HEK293 (cell line): Measurements from ENCODE around the gene PCCA.

ENCODE experiments used
- CTCF ChIA-PET: fragments of 350-600 bp; formaldehyde crosslinking; extraction: SDS; loops from one replicate; lab custom pipeline; 2021; ENCODE audit warnings: antibody characterized with exemption; lab: Yijun Ruan, JAX
- POLR2A ChIA-PET: fragments of 300-600 bp; formaldehyde crosslinking; extraction: SDS; loops from one replicate; lab custom pipeline; 2020; ENCODE audit warnings: antibody characterized with exemption, inconsistent platforms; lab: Yijun Ruan, JAX
- H3K27ac ChIP-seq: fragments of 200-500 bp; sonication (Bioruptor generic); 2 replicates; pipeline ENCODE4 v1.5.1; 2014; ENCODE audit warnings: low read depth, low read length, control low read depth, inconsistent platforms; ENCODE audit errors: extremely low read depth
- H3K36me3 ChIP-seq, 2 experiments: fragments of 200-500 bp in 1 of 2; sonication (Bioruptor generic) in 1 of 2; 1 replicate in 1 of 2; 2 replicates in 1 of 2; pipeline ENCODE4 v1.5.1; 2014 to 2017; ENCODE audit warnings: inconsistent platforms in 2 of 2, low read length in 2 of 2; ENCODE audit not compliant: control insufficient read depth in 2 of 2, insufficient read depth in 1 of 2
- H3K4me1 ChIP-seq: fragments of 200-500 bp; sonication (Bioruptor generic); 2 replicates; pipeline ENCODE4 v1.5.1; 2014; ENCODE audit warnings: mild to moderate bottlenecking, low read length, inconsistent platforms; ENCODE audit not compliant: control insufficient read depth, insufficient read depth
- H3K4me3 ChIP-seq: 2 replicates; pipeline ENCODE4 v1.5.1; 2011; ENCODE audit warnings: low read depth, mild to moderate bottlenecking, control low read depth, low read length, moderate library complexity
- H3K9me3 ChIP-seq: fragments of 200-500 bp; sonication (Bioruptor generic); 2 replicates; pipeline ENCODE4 v1.5.1; 2014; ENCODE audit warnings: low read depth, low read length, inconsistent platforms; ENCODE audit not compliant: control insufficient read depth, insufficient read depth
- GLIS2 ChIP-seq: fragments of 450-650 bp; formaldehyde crosslinking; IDR thresholded peaks from 2 replicates; pipeline ENCODE4 v1.5.1; 2016; ENCODE audit warnings: missing biosample characterization, missing genetic modification characterization
- KLF16 ChIP-seq: fragments of 450-650 bp; formaldehyde crosslinking; IDR thresholded peaks from 2 replicates; pipeline ENCODE4 v1.5.1; 2017; ENCODE audit warnings: missing biosample characterization, missing genetic modification characterization
- MYNN ChIP-seq: fragments of 450-650 bp; formaldehyde crosslinking; IDR thresholded peaks from 2 replicates; pipeline ENCODE4 v1.5.1; 2016; ENCODE audit warnings: missing biosample characterization, missing genetic modification characterization, borderline replicate concordance
- ZBTB8A ChIP-seq: fragments of 450-650 bp; formaldehyde crosslinking; IDR thresholded peaks from 2 replicates; pipeline ENCODE4 v1.5.1; 2016; ENCODE audit warnings: missing biosample characterization, missing genetic modification characterization
- ZFP37 ChIP-seq: fragments of 450-650 bp; formaldehyde crosslinking; IDR thresholded peaks from 2 replicates; pipeline ENCODE4 v1.5.1; 2016; ENCODE audit warnings: missing biosample characterization, missing genetic modification characterization
- ZNF121 ChIP-seq: fragments of 450-650 bp; formaldehyde crosslinking; IDR thresholded peaks from 2 replicates; pipeline ENCODE4 v1.5.1; 2016; ENCODE audit warnings: missing biosample characterization, missing genetic modification characterization
- ZNF184 ChIP-seq: fragments of 450-650 bp; IDR thresholded peaks from 2 replicates; pipeline ENCODE4 v1.5.1; 2018; ENCODE audit warnings: missing biosample characterization, mild to moderate bottlenecking, missing genetic modification characterization
- ZNF24 ChIP-seq: fragments of 450-650 bp; formaldehyde crosslinking; IDR thresholded peaks from 2 replicates; pipeline ENCODE4 v1.5.1; 2016; ENCODE audit warnings: missing biosample characterization, missing genetic modification characterization
- ZNF248 ChIP-seq: fragments of 450-650 bp; formaldehyde crosslinking; IDR thresholded peaks from 2 replicates; pipeline ENCODE4 v1.5.1; 2017; ENCODE audit warnings: missing biosample characterization, missing genetic modification characterization
- ZNF341 ChIP-seq: fragments of 450-650 bp; formaldehyde crosslinking; IDR thresholded peaks from 2 replicates; pipeline ENCODE4; 2016; ENCODE audit warnings: low read depth, missing biosample characterization, missing genetic modification characterization
- ZNF350 ChIP-seq: fragments of 450-650 bp; formaldehyde crosslinking; IDR thresholded peaks from 2 replicates; pipeline ENCODE4 v1.5.0; 2017; ENCODE audit warnings: missing biosample characterization, mild to moderate bottlenecking, missing genetic modification characterization
- ZNF529 ChIP-seq: fragments of 450-650 bp; formaldehyde crosslinking; IDR thresholded peaks from 2 replicates; pipeline ENCODE4 v1.5.1; 2017; ENCODE audit warnings: missing genetic modification characterization, missing biosample characterization; ENCODE audit not compliant: insufficient replicate concordance
- ZNF76 ChIP-seq: fragments of 450-650 bp; formaldehyde crosslinking; IDR thresholded peaks from 2 replicates; pipeline ENCODE4; 2016; ENCODE audit warnings: low read depth, missing biosample characterization, missing genetic modification characterization, borderline replicate concordance
- TF ChIP-seq, protein P1 (sequence below): fragments of 450-650 bp; formaldehyde crosslinking; IDR thresholded peaks from 2 replicates; pipeline ENCODE4 v1.5.1; 2017; ENCODE audit warnings: missing biosample characterization, mild to moderate bottlenecking, missing genetic modification characterization, moderate library complexity
- TF ChIP-seq, protein P2 (sequence below): fragments of 450-650 bp; IDR thresholded peaks from 2 replicates; pipeline ENCODE4 v1.5.1; 2018; ENCODE audit warnings: missing biosample characterization, missing genetic modification characterization
- TF ChIP-seq, protein P3 (sequence below): fragments of 450-650 bp; IDR thresholded peaks from 2 replicates; pipeline ENCODE4 v1.5.1; 2018; ENCODE audit warnings: missing biosample characterization, mild to moderate bottlenecking, missing genetic modification characterization
- TF ChIP-seq, protein P4 (sequence below): fragments of 450-650 bp; formaldehyde crosslinking; IDR thresholded peaks from 2 replicates; pipeline ENCODE4 v1.5.1; 2016; ENCODE audit warnings: missing biosample characterization, missing genetic modification characterization
- TF ChIP-seq, protein P5 (sequence below): fragments of 450-650 bp; formaldehyde crosslinking; IDR thresholded peaks from 2 replicates; pipeline ENCODE4 v1.5.1; 2016; ENCODE audit warnings: missing biosample characterization, missing genetic modification characterization

The PCCA gene

DNA sequence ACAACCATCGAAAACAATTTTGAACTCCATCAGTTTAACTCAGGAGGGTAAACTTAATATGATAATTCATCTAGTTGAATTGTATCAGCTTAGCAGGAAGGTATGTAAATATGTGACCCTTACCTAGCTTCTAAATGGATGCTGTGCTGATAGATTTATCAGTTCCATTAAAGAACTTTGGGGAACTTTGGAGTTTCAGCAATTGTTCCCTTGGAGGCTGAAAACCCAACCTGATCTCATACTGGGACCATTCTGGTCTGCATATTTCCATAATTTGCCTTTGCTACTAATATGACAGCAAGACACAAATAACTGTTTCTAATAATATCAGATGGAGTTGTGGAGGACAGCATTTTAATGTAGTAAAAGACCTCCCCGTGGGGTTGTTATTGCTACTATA, 371.9 kb downstream of the PCCA start:
- Histone ChIP-seq H3K9me3 (no peaks in the 10 kb centered on the region), H3K4me3 (no peak overlapping the region), H3K4me1 (no peaks in the 10 kb centered on the region)
- TF ChIP-seq GLIS2 (tag by site-specific recombination) (no peak), ZNF350 (no peak), ZNF121 (tag by site-specific recombination) (no peak), ZNF24 (no peak), MYNN (tag by site-specific recombination) (no peak), ZNF341 (no peak), ZBTB8A (no peak), ZNF529 (tag by site-specific recombination) (no peak), ZFP37 (tag by site-specific recombination) (no peak), KLF16 (tag by site-specific recombination) (no peak), ZNF184 (tag by site-specific recombination) (no peak), ZNF76 (tag by site-specific recombination) (no peak), ZNF248 (tag by site-specific recombination) (no peak)
- TF ChIP-seq, protein P1, sequence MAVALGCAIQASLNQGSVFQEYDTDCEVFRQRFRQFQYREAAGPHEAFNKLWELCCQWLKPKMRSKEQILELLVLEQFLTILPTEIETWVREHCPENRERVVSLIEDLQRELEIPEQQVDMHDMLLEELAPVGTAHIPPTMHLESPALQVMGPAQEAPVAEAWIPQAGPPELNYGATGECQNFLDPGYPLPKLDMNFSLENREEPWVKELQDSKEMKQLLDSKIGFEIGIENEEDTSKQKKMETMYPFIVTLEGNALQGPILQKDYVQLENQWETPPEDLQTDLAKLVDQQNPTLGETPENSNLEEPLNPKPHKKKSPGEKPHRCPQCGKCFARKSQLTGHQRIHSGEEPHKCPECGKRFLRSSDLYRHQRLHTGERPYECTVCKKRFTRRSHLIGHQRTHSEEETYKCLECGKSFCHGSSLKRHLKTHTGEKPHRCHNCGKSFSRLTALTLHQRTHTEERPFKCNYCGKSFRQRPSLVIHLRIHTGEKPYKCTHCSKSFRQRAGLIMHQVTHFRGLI (tag by site-specific recombination) = no peak
- TF ChIP-seq, protein P2, sequence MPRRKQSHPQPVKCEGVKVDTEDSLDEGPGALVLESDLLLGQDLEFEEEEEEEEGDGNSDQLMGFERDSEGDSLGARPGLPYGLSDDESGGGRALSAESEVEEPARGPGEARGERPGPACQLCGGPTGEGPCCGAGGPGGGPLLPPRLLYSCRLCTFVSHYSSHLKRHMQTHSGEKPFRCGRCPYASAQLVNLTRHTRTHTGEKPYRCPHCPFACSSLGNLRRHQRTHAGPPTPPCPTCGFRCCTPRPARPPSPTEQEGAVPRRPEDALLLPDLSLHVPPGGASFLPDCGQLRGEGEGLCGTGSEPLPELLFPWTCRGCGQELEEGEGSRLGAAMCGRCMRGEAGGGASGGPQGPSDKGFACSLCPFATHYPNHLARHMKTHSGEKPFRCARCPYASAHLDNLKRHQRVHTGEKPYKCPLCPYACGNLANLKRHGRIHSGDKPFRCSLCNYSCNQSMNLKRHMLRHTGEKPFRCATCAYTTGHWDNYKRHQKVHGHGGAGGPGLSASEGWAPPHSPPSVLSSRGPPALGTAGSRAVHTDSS (tag by site-specific recombination) = no peak
- TF ChIP-seq, protein P3, sequence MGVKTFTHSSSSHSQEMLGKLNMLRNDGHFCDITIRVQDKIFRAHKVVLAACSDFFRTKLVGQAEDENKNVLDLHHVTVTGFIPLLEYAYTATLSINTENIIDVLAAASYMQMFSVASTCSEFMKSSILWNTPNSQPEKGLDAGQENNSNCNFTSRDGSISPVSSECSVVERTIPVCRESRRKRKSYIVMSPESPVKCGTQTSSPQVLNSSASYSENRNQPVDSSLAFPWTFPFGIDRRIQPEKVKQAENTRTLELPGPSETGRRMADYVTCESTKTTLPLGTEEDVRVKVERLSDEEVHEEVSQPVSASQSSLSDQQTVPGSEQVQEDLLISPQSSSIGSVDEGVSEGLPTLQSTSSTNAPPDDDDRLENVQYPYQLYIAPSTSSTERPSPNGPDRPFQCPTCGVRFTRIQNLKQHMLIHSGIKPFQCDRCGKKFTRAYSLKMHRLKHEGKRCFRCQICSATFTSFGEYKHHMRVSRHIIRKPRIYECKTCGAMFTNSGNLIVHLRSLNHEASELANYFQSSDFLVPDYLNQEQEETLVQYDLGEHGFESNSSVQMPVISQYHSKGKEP = no peak
- TF ChIP-seq, protein P4, sequence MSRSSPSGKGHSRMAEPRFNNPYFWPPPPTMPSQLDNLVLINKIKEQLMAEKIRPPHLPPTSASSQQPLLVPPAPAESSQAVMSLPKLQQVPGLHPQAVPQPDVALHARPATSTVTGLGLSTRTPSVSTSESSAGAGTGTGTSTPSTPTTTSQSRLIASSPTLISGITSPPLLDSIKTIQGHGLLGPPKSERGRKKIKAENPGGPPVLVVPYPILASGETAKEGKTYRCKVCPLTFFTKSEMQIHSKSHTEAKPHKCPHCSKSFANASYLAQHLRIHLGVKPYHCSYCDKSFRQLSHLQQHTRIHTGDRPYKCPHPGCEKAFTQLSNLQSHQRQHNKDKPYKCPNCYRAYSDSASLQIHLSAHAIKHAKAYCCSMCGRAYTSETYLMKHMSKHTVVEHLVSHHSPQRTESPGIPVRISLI = no peak
- TF ChIP-seq, protein P5, sequence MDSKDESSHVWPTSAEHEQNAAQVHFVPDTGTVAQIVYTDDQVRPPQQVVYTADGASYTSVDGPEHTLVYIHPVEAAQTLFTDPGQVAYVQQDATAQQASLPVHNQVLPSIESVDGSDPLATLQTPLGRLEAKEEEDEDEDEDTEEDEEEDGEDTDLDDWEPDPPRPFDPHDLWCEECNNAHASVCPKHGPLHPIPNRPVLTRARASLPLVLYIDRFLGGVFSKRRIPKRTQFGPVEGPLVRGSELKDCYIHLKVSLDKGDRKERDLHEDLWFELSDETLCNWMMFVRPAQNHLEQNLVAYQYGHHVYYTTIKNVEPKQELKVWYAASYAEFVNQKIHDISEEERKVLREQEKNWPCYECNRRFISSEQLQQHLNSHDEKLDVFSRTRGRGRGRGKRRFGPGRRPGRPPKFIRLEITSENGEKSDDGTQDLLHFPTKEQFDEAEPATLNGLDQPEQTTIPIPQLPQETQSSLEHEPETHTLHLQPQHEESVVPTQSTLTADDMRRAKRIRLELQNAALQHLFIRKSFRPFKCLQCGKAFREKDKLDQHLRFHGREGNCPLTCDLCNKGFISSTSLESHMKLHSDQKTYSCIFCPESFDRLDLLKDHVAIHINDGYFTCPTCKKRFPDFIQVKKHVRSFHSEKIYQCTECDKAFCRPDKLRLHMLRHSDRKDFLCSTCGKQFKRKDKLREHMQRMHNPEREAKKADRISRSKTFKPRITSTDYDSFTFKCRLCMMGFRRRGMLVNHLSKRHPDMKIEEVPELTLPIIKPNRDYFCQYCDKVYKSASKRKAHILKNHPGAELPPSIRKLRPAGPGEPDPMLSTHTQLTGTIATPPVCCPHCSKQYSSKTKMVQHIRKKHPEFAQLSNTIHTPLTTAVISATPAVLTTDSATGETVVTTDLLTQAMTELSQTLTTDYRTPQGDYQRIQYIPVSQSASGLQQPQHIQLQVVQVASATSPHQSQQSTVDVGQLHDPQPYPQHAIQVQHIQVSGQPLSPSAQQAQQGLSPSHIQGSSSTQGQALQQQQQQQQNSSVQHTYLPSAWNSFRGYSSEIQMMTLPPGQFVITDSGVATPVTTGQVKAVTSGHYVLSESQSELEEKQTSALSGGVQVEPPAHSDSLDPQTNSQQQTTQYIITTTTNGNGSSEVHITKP (tag by site-specific recombination) = no peak
- TF ChIP-seq, all 188 proteins: peak for 0
- CTCF ChIA-PET = no interaction called here
- Histone ChIP-seq H3K27ac (no peak overlapping the region), H3K36me3 (no peaks in the 10 kb centered on the region)
- POLR2A ChIA-PET = no interaction called here
